Endothelial cell of umbilical vein (primary cell): Measurements from ENCODE around the gene APOBEC2. TPM values are rescaled to one million over a fixed set of nuclear protein-coding genes. Genes with fewer than 3 reads are reported as not detected.

Experiments used
- BruUV-seq: library from RNA; stranded (reverse); fragments of 400-500 nt; replicated peaks from 2 replicates; lab custom pipeline; 2021; lab: Mats Ljungman, UMichigan
- CTCF ChIA-PET: fragments of 300-600, 350-600 bp; sonication (Branson Sonifier 250); formaldehyde crosslinking; loops from one replicate; lab custom pipeline; 2021; ENCODE audit warnings: antibody characterized with exemption, inconsistent platforms; lab: Charles Lee
- POLR2A ChIA-PET: fragments of 300-600, 350-600 bp; sonication (Branson Sonifier 250); formaldehyde crosslinking; loops from one replicate; lab custom pipeline; 2021; ENCODE audit warnings: antibody characterized with exemption, inconsistent platforms; lab: Charles Lee
- DNase-seq: peaks from one replicate; pipeline ENCODE4 v3.0.0-alpha.2; 2011; ENCODE audit warnings: low read depth, low spot score
- FAIRE-seq: peaks from 2 replicates; lab custom pipeline; 2011; peaks lifted over from hg19 to GRCh38; lab: Jason Lieb, UNC
- H2AFZ ChIP-seq: 2 replicates; pipeline ENCODE4 v1.6.0; 2012; ENCODE audit warnings: low read depth, low read length, control low read depth, inconsistent platforms
- H3K27ac ChIP-seq: 2 replicates; pipeline ENCODE4 v1.5.1; 2011; ENCODE audit warnings: low read depth, mild to moderate bottlenecking, control low read depth, low read length, moderate library complexity; ENCODE audit not compliant: insufficient read depth
- H3K27me3 ChIP-seq, 2 experiments: 2 replicates each; pipeline versions ENCODE4 v1.6.0 to v1.6.1; 2011; ENCODE audit warnings: low read length in 2 of 2, mixed read lengths in 1 of 2; ENCODE audit not compliant: control insufficient read depth in 2 of 2, insufficient read depth in 2 of 2
- H3K36me3 ChIP-seq, 2 experiments: 2 replicates in 1 of 2; 3 replicates in 1 of 2; pipeline ENCODE4 v1.5.1; 2011; ENCODE audit warnings: low read length in 2 of 2, mild to moderate bottlenecking in 1 of 2, moderate library complexity in 1 of 2; ENCODE audit not compliant: control insufficient read depth in 2 of 2, insufficient read depth in 2 of 2; ENCODE audit errors: extremely low read depth in 1 of 2
- H3K4me1 ChIP-seq: 3 replicates; pipeline ENCODE4 v1.5.1; 2011; ENCODE audit warnings: mild to moderate bottlenecking, low read length; ENCODE audit not compliant: control insufficient read depth, insufficient read depth; ENCODE audit errors: extremely low read depth
- H3K4me2 ChIP-seq: 2 replicates; pipeline ENCODE4 v1.6.1; 2011; ENCODE audit warnings: low read length, control low read depth, mixed read lengths; ENCODE audit not compliant: insufficient read depth
- H3K4me3 ChIP-seq, 3 experiments: fragments of 200-600 bp in 1 of 3; sonication (generic), shearing (Covaris generic) in 1 of 3; replicated peaks in 1 of 3; 2 replicates each; pipeline ENCODE4 v1.5.1; 2011 to 2016; ENCODE audit warnings: control low read depth in 3 of 3, low read length in 3 of 3, mild to moderate bottlenecking in 2 of 3, inconsistent platforms in 1 of 3, low read depth in 1 of 3, moderate library complexity in 1 of 3; ENCODE audit not compliant: insufficient read depth in 1 of 3
- H3K79me2 ChIP-seq: 2 replicates; pipeline ENCODE4 v1.6.0; 2012; ENCODE audit warnings: low read length, inconsistent platforms; ENCODE audit not compliant: control insufficient read depth, insufficient read depth
- H3K9ac ChIP-seq: replicated peaks from 2 replicates; pipeline ENCODE3; 2011; ENCODE audit warnings: low read length, control low read depth; ENCODE audit not compliant: insufficient read depth; ENCODE audit errors: extremely low read depth
- H3K9me1 ChIP-seq: replicated peaks from 3 replicates; pipeline ENCODE4 v1.6.0; 2011; ENCODE audit warnings: mild to moderate bottlenecking, low read length; ENCODE audit not compliant: control insufficient read depth, insufficient read depth; ENCODE audit errors: extremely low read depth
- H3K9me3 ChIP-seq: replicated peaks from 2 replicates; pipeline ENCODE4 v1.5.1; 2012; ENCODE audit warnings: low read length, inconsistent platforms; ENCODE audit not compliant: control insufficient read depth, insufficient read depth
- H4K20me1 ChIP-seq: replicated peaks from 2 replicates; pipeline ENCODE3; 2011; ENCODE audit warnings: mild to moderate bottlenecking, low read length; ENCODE audit not compliant: control insufficient read depth, insufficient read depth; ENCODE audit errors: extremely low read depth
- CTCF ChIP-seq, 2 donors: IDR thresholded peaks; 1 replicate in 1 of 2; 2 replicates in 1 of 2; pipeline ENCODE4 v1.5.1; 2011; ENCODE audit warnings: low read length in 2 of 2, mild to moderate bottlenecking in 2 of 2, moderate library complexity in 2 of 2, control low read depth in 1 of 2, inconsistent platforms in 1 of 2, low read depth in 1 of 2; ENCODE audit not compliant: insufficient read depth in 1 of 2; ENCODE audit errors: extremely low read depth in 1 of 2
- EZH2 ChIP-seq: IDR thresholded peaks from 2 replicates; pipeline ENCODE4 v1.6.1; 2012; ENCODE audit warnings: borderline replicate concordance, low read depth, mild to moderate bottlenecking, moderate library complexity, low read length, inconsistent platforms; ENCODE audit not compliant: severe bottlenecking
- FOS ChIP-seq: IDR thresholded peaks from 2 replicates; pipeline ENCODE4 v1.6.1; 2011; ENCODE audit warnings: mild to moderate bottlenecking, low read length, moderate library complexity, borderline replicate concordance; ENCODE audit not compliant: insufficient read depth
- GATA2 ChIP-seq: IDR thresholded peaks from 2 replicates; pipeline ENCODE4 v1.7.0; 2011; ENCODE audit warnings: low read depth, mild to moderate bottlenecking, moderate library complexity, mixed read lengths, low read length; ENCODE audit not compliant: insufficient read length, insufficient read depth
- JUN ChIP-seq: IDR thresholded peaks from 2 replicates; pipeline ENCODE4 v1.6.1; 2011; ENCODE audit warnings: borderline replicate concordance, low read depth; ENCODE audit not compliant: insufficient read length, insufficient read depth
- MYC ChIP-seq: IDR thresholded peaks from one replicate; pipeline ENCODE4 v1.6.1; 2011; ENCODE audit warnings: mild to moderate bottlenecking, low read depth, low read length
- POLR2A ChIP-seq: IDR thresholded peaks from 2 replicates; pipeline ENCODE4 v1.6.1; 2012; ENCODE audit warnings: low read depth, mild to moderate bottlenecking, control low read depth, low read length
- POLR2AphosphoS5 ChIP-seq: IDR thresholded peaks from 2 replicates; pipeline ENCODE4 v1.6.1; 2012; ENCODE audit warnings: low read depth, mild to moderate bottlenecking, control low read depth, low read length, moderate library complexity; ENCODE audit not compliant: insufficient read depth
- dilution Hi-C: fragments of 300-500 bp; cut with MboI; formaldehyde crosslinking; loops from one replicate; pipeline ENCODE4 v1.15.0; 2019; ENCODE audit warnings: low sequenced_read_pairs; ENCODE audit not compliant: extremely low pct_ligation_motif_present
- intact Hi-C: fragments of 100-400 bp; cut with micrococcal nuclease; formaldehyde crosslinking; loops from one replicate; pipeline ENCODE4 v1.10.0; 2022
- polyA plus RNA-seq, 4 experiments: library from polyadenylated mRNA; depleted of rRNA in 3 of 4; stranded (reverse) in 3 of 4; unstranded in 1 of 4; fragments of >200 nt; gene quantifications; 2 replicates each; pipeline versions ENCODE4 v1.2.1 to v1.2.3, GENCODE V29; 2011 to 2012; ENCODE audit warnings: missing spikeins in 1 of 4
- total RNA-seq: library from RNA; stranded (reverse); gene quantifications from 2 replicates; pipeline ENCODE4 v1.2.3, GENCODE V29; 2021
- TF ChIP-seq, protein P1 (sequence below): IDR thresholded peaks from 2 replicates; pipeline ENCODE4 v1.6.1; 2011; ENCODE audit not compliant: insufficient read depth, insufficient read length

APOBEC2 gene
- total and polyA plus RNA-seq, 2 donors (not counting 3 experiments of a cell fraction or from before 2014, with no cell fraction given), result not detected

GRCh38 chr6:41043151-41043550, 9.9 kb upstream of the APOBEC2 start:
- H3K4me1 ChIP-seq, result peaks cover 2% of the 10 kb centered on the region
- TF ChIP-seq CTCF (IDR thresholded peaks at IDR 0.05; ENCODE audit: extremely low read depth in 1 of 2, insufficient read depth in 1 of 2, low read depth in 1 of 2, low read length in 2 of 2) (no peak), MYC (no peak), FOS (no peak), GATA2 (no peak), JUN (no peak), EZH2 (no peak), POLR2AphosphoS5 (no peak), POLR2A (no peak)
- TF ChIP-seq, protein P1, sequence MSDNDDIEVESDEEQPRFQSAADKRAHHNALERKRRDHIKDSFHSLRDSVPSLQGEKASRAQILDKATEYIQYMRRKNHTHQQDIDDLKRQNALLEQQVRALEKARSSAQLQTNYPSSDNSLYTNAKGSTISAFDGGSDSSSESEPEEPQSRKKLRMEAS, result no peak
- no peak overlapping the region for H2AFZ ChIP-seq
- H3K79me2 ChIP-seq, result no peaks in the 10 kb centered on the region
- BruUV-seq, result no TSS peak
- dilution Hi-C loops (no loop called here), intact Hi-C loops (no loop called here)
- H4K20me1 ChIP-seq, result no peaks in the 10 kb centered on the region
- H3K27me3 ChIP-seq, result peaks cover 0 to 2% of the 10 kb centered on the region in 2 experiments
- H3K4me2 ChIP-seq, result no peak overlapping the region
- no peak overlapping the region for H3K27ac ChIP-seq
- CTCF ChIA-PET, result no interaction called here
- H3K4me3 ChIP-seq, result no peak overlapping the region
- no peaks in the 10 kb centered on the region for H3K9me1 ChIP-seq
- no peaks in the 10 kb centered on the region for H3K36me3 ChIP-seq
- no peak for DNase-seq
- POLR2A ChIA-PET, result no interaction called here
- no peak for FAIRE-seq
- H3K9ac ChIP-seq, result no peak overlapping the region
- no peaks in the 10 kb centered on the region for H3K9me3 ChIP-seq
